ENCODE measurements around the gene SFMBT1. TPM values are rescaled to one million over a fixed set of nuclear protein-coding genes. Genes with fewer than 3 reads are reported as not detected.

SFMBT1 gene
- total and polyA plus RNA-seq, 9 donors, result 5.0 to 8.4 (median 6.7) TPM

DNA sequence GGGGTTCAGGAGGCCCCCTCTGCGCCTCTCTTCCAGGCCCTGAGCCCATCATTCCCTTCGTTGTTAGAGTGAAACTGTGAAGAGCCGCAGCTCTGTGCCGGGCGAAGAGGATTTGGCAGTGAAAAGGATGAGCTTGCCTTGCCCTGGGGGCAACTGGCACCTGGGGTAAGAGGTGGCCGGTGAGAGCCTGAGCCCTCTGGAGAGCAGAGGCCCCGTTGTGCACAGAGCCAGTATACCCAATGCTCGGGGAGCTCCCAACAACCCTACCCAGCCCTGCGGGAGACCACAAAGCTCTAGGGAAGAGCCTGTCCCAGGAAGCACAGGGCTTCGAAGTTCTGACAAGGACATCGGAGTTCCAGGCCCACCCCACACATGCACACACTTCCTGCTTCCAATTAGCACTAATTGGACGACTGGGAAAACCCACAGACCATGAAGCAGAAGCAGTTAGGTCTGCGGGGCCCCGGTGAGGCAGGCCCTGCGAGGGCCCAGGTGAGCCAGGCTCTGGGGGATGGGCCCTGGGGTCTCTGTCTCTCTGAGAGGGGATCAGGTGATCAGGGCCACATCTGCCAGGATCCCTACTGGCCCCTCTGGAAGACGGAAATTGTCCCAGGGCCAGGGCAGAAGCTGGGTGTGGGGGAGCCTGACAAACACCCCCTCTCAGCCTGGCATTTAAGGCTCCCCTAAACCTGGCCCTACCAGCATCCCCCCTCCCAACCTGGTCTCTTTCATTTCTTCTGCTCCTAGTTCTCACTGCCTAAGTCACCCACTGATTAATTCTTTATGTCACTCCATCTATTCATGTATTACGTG is 27.9 kb upstream of the SFMBT1 start:
- peak overlapping the region; percentile 62 for H3K4me3 ChIP-seq (ENCODE audit: low read length)
- WGBS (ENCODE audit: insufficient coverage), result 67% methylated on average over 9 of the region's 17 CpGs
- H3K9me3 ChIP-seq (replicated peaks; ENCODE audit: control insufficient read depth, low read depth, low read length), result no peaks in the 10 kb centered on the region
- DNase-seq, result no peak
- H3K4me1 ChIP-seq (ENCODE audit: control insufficient read depth, insufficient read depth, low read length), result peaks cover 25% of the 10 kb centered on the region
- no peaks in the 10 kb centered on the region for H3K27me3 ChIP-seq (ENCODE audit: control insufficient read depth, insufficient read depth, low read length)
- H3K36me3 ChIP-seq (ENCODE audit: control insufficient read depth, insufficient read depth, low read length), result no peaks in the 10 kb centered on the region
- no peak overlapping the region for H3K27ac ChIP-seq (ENCODE audit: low read length)

GRCh38 chr3:53072653-53073552 is 27.0 kb upstream of the SFMBT1 start:
- no peak overlapping the region for H3K27ac ChIP-seq (ENCODE audit: low read length)
- H3K4me1 ChIP-seq (ENCODE audit: control insufficient read depth, insufficient read depth, low read length), result peaks cover 25% of the 10 kb centered on the region
- DNase-seq, result peak; percentile 82
- no peaks in the 10 kb centered on the region for H3K27me3 ChIP-seq (ENCODE audit: control insufficient read depth, insufficient read depth, low read length)
- peak overlapping the region; percentile 62 for H3K4me3 ChIP-seq (ENCODE audit: low read length)
- H3K9me3 ChIP-seq (replicated peaks; ENCODE audit: control insufficient read depth, low read depth, low read length), result no peaks in the 10 kb centered on the region
- H3K36me3 ChIP-seq (ENCODE audit: control insufficient read depth, insufficient read depth, low read length), result no peaks in the 10 kb centered on the region
- WGBS (ENCODE audit: insufficient coverage), result 4% methylated on average over 25 of the region's 32 CpGs

GRCh38 chr3:53071882-53072431 is 26.1 kb upstream of the SFMBT1 start:
- no peak overlapping the region for H3K4me3 ChIP-seq (ENCODE audit: low read length)
- H3K27me3 ChIP-seq (ENCODE audit: control insufficient read depth, insufficient read depth, low read length), result no peaks in the 10 kb centered on the region
- WGBS (ENCODE audit: insufficient coverage), result 79% methylated on average over 11 of the region's 11 CpGs
- peaks cover 25% of the 10 kb centered on the region for H3K4me1 ChIP-seq (ENCODE audit: control insufficient read depth, insufficient read depth, low read length)
- no peak overlapping the region for H3K27ac ChIP-seq (ENCODE audit: low read length)
- DNase-seq, result no peak
- no peaks in the 10 kb centered on the region for H3K9me3 ChIP-seq (replicated peaks; ENCODE audit: control insufficient read depth, low read depth, low read length)
- no peaks in the 10 kb centered on the region for H3K36me3 ChIP-seq (ENCODE audit: control insufficient read depth, insufficient read depth, low read length)

DNA sequence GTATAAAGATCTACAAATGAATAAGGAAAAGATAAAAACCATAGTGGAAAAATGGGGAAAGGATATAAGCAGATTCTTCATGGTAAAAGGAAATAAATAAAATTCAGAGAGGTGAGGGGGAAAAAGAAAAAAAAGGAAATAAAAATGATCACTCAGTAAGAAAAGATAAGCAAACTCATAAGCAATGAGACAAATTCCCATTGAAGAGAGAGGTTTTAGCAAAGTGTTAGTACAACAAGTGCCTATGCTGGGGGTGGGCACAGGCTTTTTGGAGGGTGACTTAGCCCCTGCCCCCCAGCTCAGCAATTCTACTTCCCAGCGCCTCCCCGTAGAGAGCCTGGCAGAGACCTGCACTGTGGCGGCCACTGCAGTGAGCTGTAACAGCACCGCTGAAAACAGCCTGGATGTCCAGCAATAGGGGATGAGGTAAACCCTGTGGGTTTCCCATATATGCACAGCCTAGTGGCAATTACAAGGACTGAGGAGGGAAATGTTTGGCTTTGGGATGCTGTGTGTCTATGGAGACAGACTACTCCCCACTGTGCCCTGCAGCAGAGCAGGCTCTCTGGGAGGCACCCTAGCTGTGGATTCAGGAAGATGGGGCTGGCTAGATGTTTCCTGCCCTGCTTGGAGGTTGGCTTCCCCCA is 23.7 kb upstream of the SFMBT1 start:
- no peak overlapping the region for H3K4me3 ChIP-seq (ENCODE audit: low read length)
- H3K36me3 ChIP-seq (ENCODE audit: control insufficient read depth, insufficient read depth, low read length), result no peaks in the 10 kb centered on the region
- H3K27me3 ChIP-seq (ENCODE audit: control insufficient read depth, insufficient read depth, low read length), result no peaks in the 10 kb centered on the region
- no peak for DNase-seq
- H3K4me1 ChIP-seq (ENCODE audit: control insufficient read depth, insufficient read depth, low read length), result peaks cover 25% of the 10 kb centered on the region
- no peaks in the 10 kb centered on the region for H3K9me3 ChIP-seq (replicated peaks; ENCODE audit: control insufficient read depth, low read depth, low read length)
- no peak overlapping the region for H3K27ac ChIP-seq (ENCODE audit: low read length)
- WGBS (ENCODE audit: insufficient coverage), result 18% methylated on average over 3 of the region's 4 CpGs

DNA sequence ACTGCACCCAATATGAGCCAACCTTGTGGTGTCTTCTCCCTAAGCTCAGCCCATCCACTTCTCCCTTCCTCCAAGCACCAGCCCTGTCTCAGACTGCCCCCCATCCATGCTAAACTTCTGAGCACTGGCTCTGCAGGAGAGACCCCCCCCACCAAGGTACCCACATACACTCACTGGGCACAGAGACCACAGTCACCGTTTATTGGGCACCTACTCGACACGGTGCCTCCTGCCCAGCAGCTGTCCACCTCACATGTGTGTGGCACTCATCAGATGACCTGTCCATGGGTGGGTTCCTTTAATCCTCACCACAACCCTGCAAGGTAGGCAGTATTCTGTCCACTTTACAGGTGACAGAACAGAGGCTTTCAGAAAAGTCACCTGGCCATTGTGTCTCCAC is 22.3 kb upstream of the SFMBT1 start:
- 90% methylated on average over 3 of the region's 3 CpGs for WGBS (ENCODE audit: insufficient coverage)
- H3K27ac ChIP-seq (ENCODE audit: low read length), result no peak overlapping the region
- no peak overlapping the region for H3K4me3 ChIP-seq (ENCODE audit: low read length)
- no peaks in the 10 kb centered on the region for H3K9me3 ChIP-seq (replicated peaks; ENCODE audit: control insufficient read depth, low read depth, low read length)
- DNase-seq, result no peak
- H3K36me3 ChIP-seq (ENCODE audit: control insufficient read depth, insufficient read depth, low read length), result no peaks in the 10 kb centered on the region
- H3K27me3 ChIP-seq (ENCODE audit: control insufficient read depth, insufficient read depth, low read length), result peaks cover 3% of the 10 kb centered on the region
- H3K4me1 ChIP-seq (ENCODE audit: control insufficient read depth, insufficient read depth, low read length), result peaks cover 17% of the 10 kb centered on the region

DNA sequence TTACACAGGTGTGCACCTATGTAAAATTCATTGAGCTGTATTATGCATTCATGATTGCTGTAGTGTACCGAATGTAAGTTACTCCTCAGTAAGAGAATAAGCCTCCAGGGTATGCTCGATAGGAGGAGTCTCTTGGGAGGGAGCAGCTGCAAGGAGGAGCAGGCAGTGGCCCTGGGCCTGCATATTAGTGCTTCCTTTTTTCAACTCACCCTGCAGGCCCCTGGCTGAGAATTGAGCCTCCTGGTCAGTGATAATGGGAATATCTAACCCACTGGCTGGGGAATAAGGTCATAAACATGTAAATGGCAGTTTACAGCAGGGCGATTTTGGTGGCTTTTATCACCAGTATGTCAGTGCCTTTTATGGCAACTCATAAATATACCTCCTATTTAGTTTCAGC is 21.7 kb upstream of the SFMBT1 start:
- WGBS (ENCODE audit: insufficient coverage), result 0% methylated on average over 1 of the region's 3 CpGs
- Histone ChIP-seq H3K4me1 (ENCODE audit: control insufficient read depth, insufficient read depth, low read length) (peaks cover 11% of the 10 kb centered on the region), H3K27ac (ENCODE audit: low read length) (no peak overlapping the region), H3K4me3 (ENCODE audit: low read length) (no peak overlapping the region), H3K27me3 (ENCODE audit: control insufficient read depth, insufficient read depth, low read length) (peaks cover 5% of the 10 kb centered on the region), H3K36me3 (ENCODE audit: control insufficient read depth, insufficient read depth, low read length) (no peaks in the 10 kb centered on the region), H3K9me3 (replicated peaks; ENCODE audit: control insufficient read depth, low read depth, low read length) (no peaks in the 10 kb centered on the region)
- DNase-seq, result no peak

DNA sequence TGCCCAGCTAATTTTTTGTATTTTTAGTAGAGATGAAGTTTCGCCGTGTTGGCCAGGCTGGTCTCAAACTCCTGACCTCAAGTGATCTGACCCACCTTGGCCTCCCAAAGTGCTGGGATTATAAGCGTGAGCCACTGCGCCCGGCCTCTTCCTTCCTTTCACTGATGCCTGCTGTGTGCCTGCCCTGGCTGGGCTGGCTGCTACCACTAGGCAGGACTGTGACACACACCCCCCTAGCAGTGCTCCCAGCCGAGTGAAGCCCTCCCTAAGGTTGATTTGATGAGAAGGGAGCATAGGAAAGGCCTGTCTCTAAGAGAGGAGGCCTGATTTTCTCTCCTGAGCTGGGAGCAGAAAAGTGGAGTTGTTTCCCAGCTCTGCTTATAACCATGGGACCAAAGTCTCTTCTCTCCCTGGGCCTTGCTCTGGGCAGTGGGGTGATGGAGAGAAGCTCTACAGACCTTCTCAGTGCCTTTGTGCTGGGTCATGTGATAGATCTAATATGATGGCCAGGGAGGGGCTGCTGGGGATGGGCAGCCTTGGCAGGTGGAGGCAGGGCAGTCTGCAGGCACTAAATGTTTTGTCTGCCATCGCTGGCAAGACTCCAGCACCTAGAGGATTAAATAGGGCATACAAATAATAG is 20.1 kb upstream of the SFMBT1 start:
- Histone ChIP-seq H3K27ac (ENCODE audit: low read length) (no peak overlapping the region), H3K4me1 (ENCODE audit: control insufficient read depth, insufficient read depth, low read length) (no peaks in the 10 kb centered on the region), H3K9me3 (replicated peaks; ENCODE audit: control insufficient read depth, low read depth, low read length) (no peaks in the 10 kb centered on the region), H3K4me3 (ENCODE audit: low read length) (no peak overlapping the region), H3K27me3 (ENCODE audit: control insufficient read depth, insufficient read depth, low read length) (peaks cover 5% of the 10 kb centered on the region), H3K36me3 (ENCODE audit: control insufficient read depth, insufficient read depth, low read length) (no peaks in the 10 kb centered on the region)
- WGBS (ENCODE audit: insufficient coverage), result 91% methylated on average over 5 of the region's 7 CpGs
- DNase-seq, result no peak

DNA sequence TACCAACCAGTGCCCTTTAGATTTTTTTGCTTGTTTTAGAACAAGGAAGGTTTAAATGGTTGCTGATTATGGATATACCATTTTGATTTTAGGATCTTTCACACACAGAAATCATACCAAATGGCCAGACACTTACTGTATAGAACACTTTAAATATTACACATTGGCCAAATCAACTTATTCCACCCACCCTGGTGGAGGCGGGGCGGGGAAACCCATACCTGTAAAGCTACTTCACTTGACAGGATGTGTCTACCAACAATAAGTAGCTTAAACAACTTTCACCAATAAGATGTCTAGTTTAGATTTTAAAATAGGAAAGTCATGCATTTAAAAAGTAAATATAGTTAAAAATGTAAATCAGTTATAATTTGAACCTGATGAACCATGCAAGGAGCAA is 17.0 kb upstream of the SFMBT1 start:
- H3K27ac ChIP-seq (ENCODE audit: low read length), result no peak overlapping the region
- no peak for DNase-seq
- H3K36me3 ChIP-seq (ENCODE audit: control insufficient read depth, insufficient read depth, low read length), result no peaks in the 10 kb centered on the region
- H3K4me1 ChIP-seq (ENCODE audit: control insufficient read depth, insufficient read depth, low read length), result no peaks in the 10 kb centered on the region
- no CpG with 5 or more reads among the region's 2 CpGs for WGBS (ENCODE audit: insufficient coverage)
- no peaks in the 10 kb centered on the region for H3K9me3 ChIP-seq (replicated peaks; ENCODE audit: control insufficient read depth, low read depth, low read length)
- no peak overlapping the region for H3K4me3 ChIP-seq (ENCODE audit: low read length)
- H3K27me3 ChIP-seq (ENCODE audit: control insufficient read depth, insufficient read depth, low read length), result peaks cover 5% of the 10 kb centered on the region

GRCh38 chr3:53056442-53056841 is 10.6 kb upstream of the SFMBT1 start:
- DNase-seq, result no peak
- no CpG with 5 or more reads among the region's 2 CpGs for WGBS (ENCODE audit: insufficient coverage)
- no peaks in the 10 kb centered on the region for H3K36me3 ChIP-seq (ENCODE audit: control insufficient read depth, insufficient read depth, low read length)
- no peak overlapping the region for H3K27ac ChIP-seq (ENCODE audit: low read length)
- H3K9me3 ChIP-seq (replicated peaks; ENCODE audit: control insufficient read depth, low read depth, low read length), result no peaks in the 10 kb centered on the region
- H3K27me3 ChIP-seq (ENCODE audit: control insufficient read depth, insufficient read depth, low read length), result no peaks in the 10 kb centered on the region
- H3K4me1 ChIP-seq (ENCODE audit: control insufficient read depth, insufficient read depth, low read length), result no peaks in the 10 kb centered on the region
- H3K4me3 ChIP-seq (ENCODE audit: low read length), result no peak overlapping the region

Data from muscle of leg (tissue), 11 donors.